ENCODE data around the gene MINAR1. TPM values are rescaled to one million over a fixed set of nuclear protein-coding genes. Genes with fewer than 3 reads are reported as not detected.

The MINAR1 gene
- total RNA-seq, 2 experiments from 2014 or later = 1.8 to 2.0 TPM

DNA sequence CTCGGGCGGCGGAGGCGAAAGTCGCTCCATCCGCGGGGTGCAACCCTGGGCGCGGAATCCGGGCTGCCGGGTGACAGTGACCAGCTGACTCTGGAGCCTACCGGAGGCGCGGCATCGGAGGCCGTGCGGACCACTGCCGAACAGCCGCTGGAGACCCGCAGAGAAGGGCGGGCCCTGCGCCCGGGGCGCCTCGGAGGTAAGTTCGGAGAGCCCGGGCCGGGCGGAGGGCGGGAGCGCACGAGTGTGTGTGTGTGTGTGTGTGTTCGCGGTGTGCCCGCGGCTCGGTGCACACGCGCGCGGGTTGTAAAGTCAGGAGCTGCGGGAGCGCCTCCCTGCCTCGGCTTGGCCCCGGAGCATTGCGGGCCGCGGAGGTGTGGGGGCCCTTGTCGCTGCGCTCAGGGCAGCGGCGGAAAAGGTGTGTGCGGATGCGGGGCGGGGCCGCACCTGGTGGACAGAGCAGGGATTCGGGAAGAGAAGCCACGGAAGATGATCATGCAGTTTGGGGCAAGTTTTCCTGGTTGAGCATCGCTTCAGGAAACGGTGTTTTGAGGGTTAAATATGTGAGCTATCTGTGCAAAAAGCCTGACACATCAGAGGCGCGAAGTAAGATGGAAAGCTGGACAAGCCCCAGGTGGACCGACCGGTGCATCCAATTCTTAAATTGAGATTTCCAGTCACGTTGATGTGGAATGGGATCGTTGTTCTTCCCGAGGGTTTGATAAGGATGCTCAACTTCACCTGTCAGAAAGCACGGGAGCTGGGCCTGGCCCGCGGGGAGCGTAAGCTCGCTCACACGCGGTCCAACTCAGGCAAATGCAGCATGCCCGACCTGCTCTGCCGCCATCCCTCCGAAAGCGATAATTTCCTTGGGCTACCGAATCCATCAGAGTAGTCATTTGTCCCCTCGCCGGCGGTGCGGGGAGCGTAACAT, 474 bp downstream of the MINAR1 start:
- intact Hi-C loops (cut with micrococcal nuclease; ENCODE audit: unreplicated experiment) = no loop called here
- Histone ChIP-seq H3K4me1 (ENCODE audit: insufficient read depth, low read length, poor library complexity, severe bottlenecking) (no peaks in the 10 kb centered on the region), H3K27ac (ENCODE audit: low read depth, low read length, poor library complexity, severe bottlenecking) (no peak overlapping the region), H3K36me3 (ENCODE audit: insufficient read depth, low read length) (no peaks in the 10 kb centered on the region), H3K9me3 (ENCODE audit: low read length) (no peaks in the 10 kb centered on the region), H3K4me3 (ENCODE audit: low read depth, low read length, poor library complexity, severe bottlenecking) (no peak overlapping the region), H4K20me1 (ENCODE audit: insufficient read depth, low read length) (no peaks in the 10 kb centered on the region), H2AFZ (ENCODE audit: low read length) (no peak overlapping the region), H3K9me2 (ENCODE audit: insufficient read depth, low read length) (no peaks in the 10 kb centered on the region), H3K79me2 (ENCODE audit: insufficient read depth, low read depth, low read length) (no peaks in the 10 kb centered on the region), H3K4me2 (ENCODE audit: low read length) (no peak overlapping the region)
- ChIA-PET POLR2A (no interaction called here), CTCF (ENCODE audit: unreplicated experiment) (no interaction called here)
- TF ChIP-seq EZH2phosphoT487 (IDR thresholded peaks at IDR 0.05; ENCODE audit: borderline replicate concordance, low read depth, low read length) = no peak
- TF ChIP-seq, protein P1, sequence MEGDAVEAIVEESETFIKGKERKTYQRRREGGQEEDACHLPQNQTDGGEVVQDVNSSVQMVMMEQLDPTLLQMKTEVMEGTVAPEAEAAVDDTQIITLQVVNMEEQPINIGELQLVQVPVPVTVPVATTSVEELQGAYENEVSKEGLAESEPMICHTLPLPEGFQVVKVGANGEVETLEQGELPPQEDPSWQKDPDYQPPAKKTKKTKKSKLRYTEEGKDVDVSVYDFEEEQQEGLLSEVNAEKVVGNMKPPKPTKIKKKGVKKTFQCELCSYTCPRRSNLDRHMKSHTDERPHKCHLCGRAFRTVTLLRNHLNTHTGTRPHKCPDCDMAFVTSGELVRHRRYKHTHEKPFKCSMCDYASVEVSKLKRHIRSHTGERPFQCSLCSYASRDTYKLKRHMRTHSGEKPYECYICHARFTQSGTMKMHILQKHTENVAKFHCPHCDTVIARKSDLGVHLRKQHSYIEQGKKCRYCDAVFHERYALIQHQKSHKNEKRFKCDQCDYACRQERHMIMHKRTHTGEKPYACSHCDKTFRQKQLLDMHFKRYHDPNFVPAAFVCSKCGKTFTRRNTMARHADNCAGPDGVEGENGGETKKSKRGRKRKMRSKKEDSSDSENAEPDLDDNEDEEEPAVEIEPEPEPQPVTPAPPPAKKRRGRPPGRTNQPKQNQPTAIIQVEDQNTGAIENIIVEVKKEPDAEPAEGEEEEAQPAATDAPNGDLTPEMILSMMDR (conservative IDR thresholded peaks at IDR 0.05; ENCODE audit: low read length) = no peak
- no TSS peak for BruUV-seq (replicated peaks)
- no peak for DNase-seq (ENCODE audit: low spot score)

DNA sequence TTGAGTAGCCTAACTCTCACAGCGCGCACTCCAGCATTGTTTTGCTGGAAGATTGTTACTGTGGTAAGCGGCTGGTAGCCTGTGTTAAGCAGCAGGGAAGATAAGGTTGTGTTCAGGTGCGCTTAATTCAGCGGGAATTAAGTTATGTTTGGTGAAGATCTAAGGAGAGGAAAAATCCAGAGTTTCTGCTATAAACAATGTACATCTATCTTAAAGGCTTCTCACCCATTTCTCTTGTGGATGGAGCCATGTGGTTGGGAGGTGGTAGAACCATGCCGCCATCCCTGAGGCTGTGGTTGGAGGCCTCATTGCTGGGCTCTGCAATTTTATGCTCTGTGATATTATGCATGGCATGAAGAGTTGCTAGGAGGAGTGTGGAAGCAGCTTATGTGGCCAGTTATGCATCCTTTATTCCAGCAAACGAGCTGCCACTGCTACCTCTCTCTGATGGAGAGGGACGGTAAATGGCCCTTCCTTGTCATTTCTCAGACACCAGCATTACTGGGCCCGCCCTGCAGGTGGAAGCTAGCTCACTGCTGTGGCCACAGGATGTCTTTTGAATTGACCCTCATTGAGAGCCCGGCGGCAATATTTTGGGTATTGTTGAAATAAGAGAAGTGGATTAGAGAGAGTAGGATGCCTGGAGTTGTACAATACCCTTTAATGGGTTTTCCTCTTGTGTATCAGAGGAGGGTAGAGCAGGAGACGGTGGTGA, 1.3 kb downstream of the MINAR1 start:
- TF ChIP-seq, protein P1 (conservative IDR thresholded peaks at IDR 0.05; ENCODE audit: low read length) = no peak
- no peak for TF ChIP-seq EZH2phosphoT487 (IDR thresholded peaks at IDR 0.05; ENCODE audit: borderline replicate concordance, low read depth, low read length)
- Histone ChIP-seq H3K9me2 (ENCODE audit: insufficient read depth, low read length) (no peaks in the 10 kb centered on the region), H3K4me1 (ENCODE audit: insufficient read depth, low read length, poor library complexity, severe bottlenecking) (no peaks in the 10 kb centered on the region), H3K4me3 (ENCODE audit: low read depth, low read length, poor library complexity, severe bottlenecking) (no peak overlapping the region), H3K4me2 (ENCODE audit: low read length) (no peak overlapping the region), H3K27ac (ENCODE audit: low read depth, low read length, poor library complexity, severe bottlenecking) (no peak overlapping the region), H2AFZ (ENCODE audit: low read length) (no peak overlapping the region), H3K9me3 (ENCODE audit: low read length) (no peaks in the 10 kb centered on the region), H4K20me1 (ENCODE audit: insufficient read depth, low read length) (no peaks in the 10 kb centered on the region), H3K36me3 (ENCODE audit: insufficient read depth, low read length) (no peaks in the 10 kb centered on the region), H3K79me2 (ENCODE audit: insufficient read depth, low read depth, low read length) (no peaks in the 10 kb centered on the region)
- no TSS peak for BruUV-seq (replicated peaks)
- intact Hi-C loops (cut with micrococcal nuclease; ENCODE audit: unreplicated experiment) = no loop called here
- ChIA-PET CTCF (ENCODE audit: unreplicated experiment) (no interaction called here), POLR2A (no interaction called here)
- DNase-seq (ENCODE audit: low spot score) = no peak

Data from OCI-LY7 (cell line).